GM23248 (cell line): ENCODE measurements around the gene RBFOX2.

Experiments used
- EZH2 ChIP-seq: fragments of 200-600 bp; sonication (generic); IDR thresholded peaks from 2 replicates; pipeline ENCODE4 v1.6.1; 2018; ENCODE audit warnings: antibody characterized with exemption, mild to moderate bottlenecking; ENCODE audit not compliant: insufficient read depth, poor library complexity, severe bottlenecking
- EZH2phosphoT487 ChIP-seq: fragments of 200-600 bp; sonication (generic); IDR thresholded peaks from 2 replicates; pipeline ENCODE4 v1.6.1; 2018; ENCODE audit warnings: antibody characterized with exemption, moderate library complexity, mild to moderate bottlenecking, low read depth; ENCODE audit not compliant: insufficient read depth

DNA sequence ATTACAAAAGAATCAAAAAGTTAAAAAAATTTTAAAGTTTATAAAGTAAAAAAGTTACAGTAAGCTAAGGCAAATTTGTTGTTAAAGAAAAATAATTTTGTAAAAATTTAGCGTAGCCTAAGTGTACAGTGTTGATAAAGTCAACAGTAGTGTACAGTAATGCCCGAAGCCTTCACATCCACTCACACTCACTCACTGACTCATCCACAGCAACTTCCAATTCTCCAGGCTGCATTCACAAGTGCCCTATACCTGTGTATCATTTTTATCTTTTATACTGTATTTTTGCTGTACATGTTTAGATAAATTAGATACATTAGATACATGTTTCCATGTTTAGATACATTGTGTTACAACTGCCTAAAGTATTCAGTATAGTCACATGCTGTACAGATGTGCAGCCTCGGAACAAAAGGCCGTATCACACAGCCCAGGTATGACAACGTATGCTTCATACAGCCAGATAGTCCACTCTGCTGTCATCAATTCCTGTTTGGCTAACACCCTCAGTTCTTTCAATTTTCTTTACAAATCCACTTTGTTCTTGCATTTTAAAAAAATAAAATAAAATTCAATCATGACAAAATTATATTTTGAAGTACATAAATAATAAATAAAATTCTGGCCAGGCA, 80.7 kb downstream of the RBFOX2 start:
- TF ChIP-seq EZH2 (no peak), EZH2phosphoT487 (no peak)
